ENCODE measurements around the gene CPPED1. TPM values are rescaled to one million over a fixed set of nuclear protein-coding genes. Genes with fewer than 3 reads are reported as not detected.

CPPED1 gene
- total and polyA plus RNA-seq, 2 of the 4 experiments (the other 2 are of a cell fraction) = 5.1 to 6.5 TPM

GRCh38 chr16:12826559-12826958, 22.9 kb upstream of the CPPED1 start:
- Histone ChIP-seq H2BK15ac (ENCODE audit: low read depth, low read length) (no peak overlapping the region), H2BK120ac (ENCODE audit: low read depth, low read length) (no peak overlapping the region), H3K36me3 (ENCODE audit: control insufficient read depth, insufficient read depth, low read length) (no peaks in the 10 kb centered on the region), H2BK20ac (ENCODE audit: low read depth, low read length) (no peak overlapping the region), H2AK5ac (ENCODE audit: low read depth, low read length) (no peak overlapping the region), H3K4me2 (ENCODE audit: low read depth, low read length) (no peak overlapping the region), H3K79me1 (ENCODE audit: low read depth in 1 of 2, low read length in 2 of 2) (no peaks in the 10 kb centered on the region), H4K20me1 (ENCODE audit: insufficient read depth, low read length) (no peaks in the 10 kb centered on the region), H3K14ac (replicated peaks; ENCODE audit: low read depth, low read length) (no peak overlapping the region), H3K9me1 (ENCODE audit: insufficient read depth, low read length) (no peaks in the 10 kb centered on the region), H3K9ac (ENCODE audit: low read depth, low read length) (no peak overlapping the region), H3K18ac (ENCODE audit: low read depth, low read length) (no peak overlapping the region), H4K5ac (ENCODE audit: low read depth, low read length) (no peak overlapping the region), H3K9me3 (ENCODE audit: control insufficient read depth, insufficient read depth, low read length) (no peaks in the 10 kb centered on the region), H4K8ac (ENCODE audit: low read depth in 2 of 2, low read length in 2 of 2) (no peak overlapping the region), H3K27ac (ENCODE audit: insufficient read depth, low read length) (no peak overlapping the region), H3K23ac (ENCODE audit: low read depth, low read length) (no peak overlapping the region), H4K91ac (ENCODE audit: insufficient read depth, low read depth, low read length) (no peak overlapping the region), H2BK5ac (ENCODE audit: low read depth, low read length, poor library complexity, severe bottlenecking) (no peak overlapping the region), H2AK9ac (replicated peaks; ENCODE audit: low read depth, low read length, poor library complexity) (no peak overlapping the region), H3K27me3 (ENCODE audit: control insufficient read depth, insufficient read depth, low read length) (no peaks in the 10 kb centered on the region), H3K56ac (ENCODE audit: extremely low read depth, insufficient read depth, low read length) (no peak overlapping the region), H3K4me1 (ENCODE audit: control insufficient read depth, insufficient read depth, low read length) (no peaks in the 10 kb centered on the region), H3K4me3 (ENCODE audit: insufficient read depth, low read depth, low read length) (no peak overlapping the region), H2AFZ (replicated peaks; ENCODE audit: low read length, poor library complexity) (no peak overlapping the region), H3K4ac (ENCODE audit: low read depth, low read length) (no peak overlapping the region)
- dilution Hi-C loops (cut with HindIII; ENCODE audit: low sequenced_read_pairs, unreplicated experiment) = no loop called here
- in situ Hi-C loops (cut with MboI; ENCODE audit: low sequenced_read_pairs) = loop anchor here (10.0 kb wide), 1 partner anchor 372 kb away; no protein-coding TSS in a partner anchor
- TF ChIP-seq FOS (IDR thresholded peaks at IDR 0.05; ENCODE audit: low read depth, low read length) (no peak), MAFK (IDR thresholded peaks at IDR 0.05; ENCODE audit: low read depth, low read length) (no peak), CTCF (conservative IDR thresholded peaks at IDR 0.05; ENCODE audit: low read depth, low read length) (no peak), RCOR1 (IDR thresholded peaks at IDR 0.05; ENCODE audit: insufficient replicate concordance, low read length) (no peak), CHD1 (IDR thresholded peaks at IDR 0.05; ENCODE audit: low read depth, low read length) (no peak), MXI1 (IDR thresholded peaks at IDR 0.05; ENCODE audit: borderline replicate concordance, low read depth, low read length) (no peak), USF2 (IDR thresholded peaks at IDR 0.05; ENCODE audit: low read depth, low read length) (no peak), POLR2A (IDR thresholded peaks at IDR 0.05; ENCODE audit: low read depth, low read length) (no peak), MAZ (IDR thresholded peaks at IDR 0.05; ENCODE audit: borderline replicate concordance, low read depth, low read length) (no peak), CEBPB (IDR thresholded peaks at IDR 0.05; ENCODE audit: low read depth, low read length) (no peak), SMC3 (IDR thresholded peaks at IDR 0.05; ENCODE audit: low read depth, low read length) (no peak), BHLHE40 (IDR thresholded peaks at IDR 0.05; ENCODE audit: low read depth, low read length) (no peak), RFX5 (IDR thresholded peaks at IDR 0.05; ENCODE audit: low read depth, low read length) (no peak), ELK1 (IDR thresholded peaks at IDR 0.05; ENCODE audit: borderline replicate concordance, low read depth, low read length) (no peak)
- BruUV-seq (replicated peaks) = no TSS peak
- 0% methylated on average over 1 of the region's 3 CpGs; no CpG with 5 or more reads in 1 of the 2 experiments for WGBS, 2 experiments (ENCODE audit: extremely low coverage in 2 of 2, insufficient read length in 1 of 2)
- intact Hi-C loops (cut with micrococcal nuclease) = loop anchor here (10.0 kb wide), 1 partner anchor 152 kb away; no protein-coding TSS in a partner anchor
- ChIA-PET POLR2A (ENCODE audit: unreplicated experiment) (no interaction called here), CTCF (no interaction called here)
- DNase-seq = no peak
- no peak for ATAC-seq (ENCODE audit: low read depth)

All from IMR-90 (cell line).